Measurements from ENCODE around the gene TUNAR.

TUNAR gene

GRCh38 chr14:95831468-95831867 lies 45.2 kb upstream of the TUNAR start (continued):
- TF ChIP-seq POU6F1 (CRISPR knock-in tag; IDR thresholded peaks at IDR 0.05; ENCODE audit: borderline replicate concordance, low read depth) (no peak), ESRRG (CRISPR knock-in tag; IDR thresholded peaks at IDR 0.05) (no peak)

- no peak for TF ChIP-seq CREB5 (CRISPR knock-in tag; IDR thresholded peaks at IDR 0.05; ENCODE audit: low read depth)
Measured at GRCh38 chr14:95832012-95832411, 44.6 kb upstream of the TUNAR start.

GRCh38 chr14:95833429-95833828 lies 43.2 kb upstream of the TUNAR start:
- peak; percentile 82 for ATAC-seq
- TF ChIP-seq ZNF70 (CRISPR knock-in tag; IDR thresholded peaks at IDR 0.05) = no peak
- TF ChIP-seq OSR1 (CRISPR knock-in tag; IDR thresholded peaks at IDR 0.05) = no peak
- TF ChIP-seq TSHZ2 (CRISPR knock-in tag; IDR thresholded peaks at IDR 0.05) = no peak
- TF ChIP-seq CSDC2 (CRISPR knock-in tag; IDR thresholded peaks at IDR 0.05) = no peak
- TF ChIP-seq ISL1 (CRISPR knock-in tag; IDR thresholded peaks at IDR 0.05) = no peak
- no peak for TF ChIP-seq CSRNP3 (CRISPR knock-in tag; IDR thresholded peaks at IDR 0.05)
- TF ChIP-seq RARB (CRISPR knock-in tag; IDR thresholded peaks at IDR 0.05) = no peak
- TF ChIP-seq PATZ1 (CRISPR knock-in tag; IDR thresholded peaks at IDR 0.05; ENCODE audit: borderline replicate concordance) = no peak
- no peak for TF ChIP-seq ZNF8 (CRISPR knock-in tag; IDR thresholded peaks at IDR 0.05)
- TF ChIP-seq GLIS3 (CRISPR knock-in tag; IDR thresholded peaks at IDR 0.05) = no peak
- no peak for TF ChIP-seq ZC3H10 (CRISPR knock-in tag; IDR thresholded peaks at IDR 0.05)

More at GRCh38 chr14:95832012-95832411, 44.6 kb upstream of the TUNAR start:
- ATAC-seq = no peak

- no peak for TF ChIP-seq SNAI2 (CRISPR knock-in tag; IDR thresholded peaks at IDR 0.05)
- TF ChIP-seq ZC3H10 (CRISPR knock-in tag; IDR thresholded peaks at IDR 0.05) = no peak
- no peak for TF ChIP-seq CSDC2 (CRISPR knock-in tag; IDR thresholded peaks at IDR 0.05)
- no peak for TF ChIP-seq CREB5 (CRISPR knock-in tag; IDR thresholded peaks at IDR 0.05; ENCODE audit: low read depth)
- TF ChIP-seq ESRRG (CRISPR knock-in tag; IDR thresholded peaks at IDR 0.05) = no peak
- TF ChIP-seq PPARA (CRISPR knock-in tag; IDR thresholded peaks at IDR 0.05; ENCODE audit: borderline replicate concordance) = no peak
- TF ChIP-seq GLIS3 (CRISPR knock-in tag; IDR thresholded peaks at IDR 0.05) = no peak
- no peak for TF ChIP-seq OSR1 (CRISPR knock-in tag; IDR thresholded peaks at IDR 0.05)
- no peak for TF ChIP-seq ZNF565 (CRISPR knock-in tag; conservative IDR thresholded peaks at IDR 0.05; ENCODE audit: low read depth)
- TF ChIP-seq CSRNP3 (CRISPR knock-in tag; IDR thresholded peaks at IDR 0.05) = no peak
- TF ChIP-seq ISL1 (CRISPR knock-in tag; IDR thresholded peaks at IDR 0.05) = no peak
- TF ChIP-seq RARB (CRISPR knock-in tag; IDR thresholded peaks at IDR 0.05) = no peak
- TF ChIP-seq BACH2 (CRISPR knock-in tag; IDR thresholded peaks at IDR 0.05; ENCODE audit: borderline replicate concordance) = no peak
- TF ChIP-seq ZFP3 (CRISPR knock-in tag; IDR thresholded peaks at IDR 0.05) = no peak
- ATAC-seq = no peak
Measured at GRCh38 chr14:95834496-95834895, 42.1 kb upstream of the TUNAR start.
